HG02642 (cell line): ENCODE measurements around the gene SLC39A11.

ENCODE experiments used
- ATAC-seq: cut with Tn5 transposase; IDR thresholded peaks from one replicate; pipeline ENCODE4 v1.9.1; 2021; ENCODE audit warnings: mild to moderate bottlenecking; ENCODE audit not compliant: unreplicated experiment, poor library complexity

The SLC39A11 gene

DNA sequence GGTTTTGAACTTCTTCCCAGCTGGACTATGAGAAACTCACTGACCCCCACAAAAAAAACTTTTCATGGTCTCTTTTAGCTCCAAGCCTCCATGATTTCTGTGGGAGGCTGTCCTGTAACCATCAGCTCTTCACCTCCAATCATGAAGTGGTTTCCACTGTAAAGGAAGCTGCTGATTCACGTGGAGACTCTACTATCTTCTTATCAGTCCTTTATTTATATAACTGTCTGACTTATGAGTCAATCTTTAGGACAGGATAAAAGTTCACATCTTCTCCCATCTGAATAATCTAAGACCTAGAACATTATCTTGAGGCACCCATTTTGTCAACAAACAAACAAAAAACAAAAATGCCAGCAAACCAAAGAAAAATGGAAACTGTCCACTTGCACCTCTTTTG lies 409.9 kb downstream of the SLC39A11 start:
- ATAC-seq: no peak

DNA sequence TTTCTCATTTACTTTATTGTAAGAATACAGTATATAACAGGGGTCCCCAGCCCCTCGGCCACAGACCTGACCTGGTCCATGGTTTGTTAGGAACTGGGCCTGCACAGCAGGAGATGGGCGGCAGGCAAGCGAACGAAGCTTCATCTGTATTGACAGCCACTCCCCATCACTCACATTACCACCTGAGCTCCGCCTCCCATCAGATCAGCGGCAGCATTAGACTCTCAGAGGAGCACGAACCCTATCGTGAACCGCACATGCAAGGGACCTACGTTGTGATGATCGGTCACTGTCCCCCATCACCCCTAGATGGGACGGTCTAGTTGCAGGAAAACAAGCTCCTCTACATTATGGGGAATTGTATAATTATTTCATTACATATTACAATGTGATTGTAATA lies 410.6 kb downstream of the SLC39A11 start:
- no peak for ATAC-seq

DNA sequence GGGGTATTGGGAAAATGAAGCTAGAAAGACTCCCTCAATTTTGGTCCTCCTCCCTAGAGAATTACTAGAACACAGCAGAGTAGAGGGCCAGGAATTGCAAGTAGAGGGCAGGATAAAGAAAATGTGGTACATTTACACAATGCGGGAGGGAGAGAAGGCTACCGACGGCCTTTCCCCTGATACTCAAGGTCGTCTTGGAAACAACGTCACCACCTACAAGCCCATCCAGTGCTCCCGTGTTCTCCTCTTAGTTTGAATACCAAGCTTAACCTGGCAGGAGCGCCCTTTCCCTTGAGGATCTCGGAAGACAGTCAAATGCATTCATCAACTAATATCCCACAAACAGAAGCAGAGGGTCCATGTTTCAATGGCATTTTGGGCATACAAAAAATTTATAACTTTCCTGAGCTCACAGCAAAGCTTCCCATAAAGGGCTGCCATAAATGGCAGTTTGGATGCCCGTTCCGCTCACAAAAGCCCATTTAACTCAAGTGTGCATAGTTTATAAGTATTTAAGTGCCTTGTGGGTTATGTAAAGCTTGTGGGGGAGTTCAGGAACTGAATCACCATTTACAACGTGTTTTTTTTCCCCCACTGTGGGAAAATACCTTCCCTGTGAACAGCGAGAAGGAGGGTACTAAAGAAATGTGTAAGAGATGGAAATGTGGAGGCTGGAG lies 414.6 kb downstream of the SLC39A11 start:
- ATAC-seq: no peak

DNA sequence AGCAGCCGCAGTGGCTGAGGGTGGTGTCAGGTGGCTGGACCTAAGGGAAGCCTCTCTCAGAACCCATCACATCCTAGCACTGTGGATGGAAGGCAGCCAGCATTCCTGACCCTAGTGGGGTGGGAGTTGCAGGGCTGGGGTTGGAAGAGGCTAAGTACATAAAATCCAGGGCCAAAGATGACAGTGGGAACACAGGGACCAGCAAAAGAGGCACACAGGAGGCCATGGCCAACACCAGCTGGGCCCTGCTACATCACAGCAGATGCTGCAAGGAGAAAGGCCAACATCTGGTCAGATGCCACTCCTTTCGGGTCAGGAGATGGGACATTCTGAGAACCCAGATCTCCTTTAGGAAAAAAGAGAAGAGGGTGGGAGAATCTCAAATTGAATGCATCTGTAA lies 415.4 kb downstream of the SLC39A11 start:
- ATAC-seq: no peak

DNA sequence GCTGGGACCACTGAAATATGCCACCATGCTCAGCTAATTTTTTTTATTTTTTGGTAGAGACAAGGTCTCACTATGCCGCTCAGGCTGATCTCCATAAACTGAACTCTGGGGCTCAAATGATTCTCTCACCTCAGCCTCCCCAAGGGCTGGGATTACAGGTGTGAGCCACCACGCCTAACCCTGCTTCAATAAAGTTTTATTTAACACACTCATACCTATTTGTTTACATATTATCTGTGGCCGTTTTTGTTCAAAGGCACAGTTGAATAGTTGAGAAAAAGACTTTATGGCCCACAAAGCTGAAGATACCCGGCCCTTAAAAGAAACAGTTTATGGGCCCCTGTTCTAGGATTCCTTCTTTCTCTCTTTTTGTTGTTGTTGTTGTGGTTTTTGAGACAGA lies 419.8 kb downstream of the SLC39A11 start:
- no peak for ATAC-seq

DNA sequence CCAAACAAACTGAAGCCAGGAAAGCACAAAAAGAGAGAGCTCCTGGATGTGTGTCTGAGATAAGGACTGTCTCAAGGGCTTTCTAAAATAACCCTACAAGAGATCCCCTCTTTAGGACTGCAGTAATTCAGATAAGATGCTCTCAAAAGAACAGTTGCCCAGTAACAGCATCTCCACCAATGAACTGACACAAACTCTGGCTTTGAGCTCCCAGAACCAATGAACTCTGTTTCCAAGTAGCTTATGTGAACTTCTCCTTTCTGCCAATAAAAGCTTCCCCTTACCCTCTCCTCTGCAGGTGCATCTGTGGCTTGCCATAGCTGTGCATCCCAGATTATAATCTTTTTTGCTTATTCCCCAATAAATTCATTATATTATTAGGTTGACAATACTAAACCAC lies 421.5 kb downstream of the SLC39A11 start:
- no peak for ATAC-seq

DNA sequence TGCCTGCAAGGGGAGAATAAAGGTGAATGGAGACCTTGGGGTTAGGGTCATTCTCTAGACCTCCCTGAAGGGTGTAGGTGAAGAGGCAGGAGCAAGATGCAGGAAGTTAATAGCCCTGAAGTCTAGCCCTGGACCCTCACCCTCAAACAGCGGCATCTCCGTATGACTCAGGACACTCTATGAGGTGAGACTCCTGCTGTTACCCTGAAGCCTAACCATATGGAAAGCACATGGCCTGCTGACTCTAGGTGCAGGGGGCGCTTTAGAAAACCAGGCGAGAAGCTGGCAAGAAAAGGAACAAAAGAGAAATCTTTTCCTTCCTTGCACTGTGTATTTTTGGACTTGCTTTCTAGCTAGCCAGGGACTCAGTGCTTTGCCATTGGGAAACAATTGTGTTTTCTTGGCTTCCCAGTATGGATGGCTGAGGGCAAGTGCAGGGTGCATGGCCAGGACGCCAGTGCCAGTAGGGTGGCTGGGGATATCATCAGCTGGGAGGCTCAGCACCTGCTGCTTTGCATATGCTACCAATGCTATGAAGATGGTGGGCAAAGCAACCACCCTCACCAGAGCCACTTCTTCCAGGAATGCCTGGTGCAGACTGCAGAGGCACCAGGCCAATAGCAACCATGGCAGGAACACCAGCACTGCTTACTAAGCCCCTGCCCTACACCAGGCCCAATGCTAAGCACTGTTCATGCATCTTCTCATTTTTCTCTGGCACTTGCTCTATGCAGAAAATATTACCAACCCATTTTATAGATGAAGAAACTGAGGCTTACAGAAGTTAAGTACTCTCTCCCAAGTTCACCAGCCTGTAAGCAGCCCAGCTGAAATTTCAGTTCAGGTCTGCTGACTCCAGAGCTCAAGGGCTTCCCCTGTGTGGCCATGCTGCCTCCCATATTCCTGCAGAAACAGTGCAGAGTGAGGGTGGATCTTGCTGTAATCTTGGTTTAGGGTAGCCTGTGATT lies 425.1 kb downstream of the SLC39A11 start:
- no peak for ATAC-seq

DNA sequence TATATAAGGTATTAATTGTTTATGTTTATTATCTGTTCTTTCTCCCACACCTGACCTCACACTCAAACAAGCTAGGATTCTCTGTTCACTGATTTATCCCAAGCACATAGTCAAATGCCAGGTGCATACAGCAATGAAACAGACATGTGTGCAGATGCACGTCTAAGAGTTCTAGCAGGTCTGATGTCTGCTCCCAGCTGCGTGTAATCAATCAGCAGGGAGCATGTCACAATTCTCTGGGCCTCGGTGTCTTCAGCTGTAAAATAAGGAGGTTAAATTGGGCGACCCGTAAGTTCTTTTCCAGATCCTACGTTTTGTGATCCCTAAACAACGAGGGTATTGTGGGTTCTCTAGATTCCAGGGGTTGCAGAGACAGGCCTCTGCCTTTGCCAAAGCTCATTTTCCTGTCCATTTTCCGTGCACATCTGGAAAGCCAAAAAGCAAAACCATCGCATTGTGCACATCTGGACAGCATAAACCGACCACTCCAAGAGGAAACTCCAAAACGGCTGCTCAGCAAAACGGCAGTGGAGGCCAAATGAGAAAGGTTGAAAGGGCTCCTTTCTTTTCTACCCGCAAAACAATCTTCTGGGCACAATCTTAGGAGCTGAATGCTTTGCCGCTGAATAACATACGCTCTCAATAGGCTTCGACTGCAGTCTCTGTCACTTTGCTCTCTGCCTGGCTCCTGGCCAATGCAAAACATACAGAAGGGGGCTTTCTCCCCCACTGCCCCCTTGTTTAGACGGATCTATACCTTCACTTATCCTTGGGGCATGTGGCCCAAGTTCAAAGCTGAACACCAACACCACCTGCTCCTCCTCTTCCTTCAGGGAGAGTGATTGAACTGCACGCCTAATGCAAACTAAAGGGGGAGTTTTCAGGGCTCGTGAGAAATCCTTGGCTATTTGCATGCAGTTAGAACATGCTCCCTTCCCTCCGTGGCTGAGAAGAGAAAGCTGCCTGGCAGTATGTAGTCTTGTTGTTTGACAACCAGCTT lies 426.3 kb downstream of the SLC39A11 start:
- ATAC-seq: no peak

DNA sequence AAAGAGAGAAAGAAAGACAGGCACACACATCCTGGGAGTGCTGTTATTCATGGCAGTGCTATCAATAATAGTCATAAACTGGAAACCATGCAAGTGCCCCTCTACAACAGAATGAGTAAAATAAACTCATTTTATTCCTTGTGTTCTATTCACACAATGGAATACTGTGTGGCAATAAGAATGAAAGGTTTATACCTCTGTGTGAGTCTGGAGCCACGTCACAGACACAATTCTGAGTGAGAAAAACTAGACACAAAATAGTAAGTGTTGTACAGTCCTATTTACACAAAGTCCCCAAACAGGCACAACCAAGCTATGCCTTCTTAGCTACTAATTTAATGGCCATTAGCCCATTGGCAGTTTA lies 429.7 kb downstream of the SLC39A11 start:
- ATAC-seq: no peak

DNA sequence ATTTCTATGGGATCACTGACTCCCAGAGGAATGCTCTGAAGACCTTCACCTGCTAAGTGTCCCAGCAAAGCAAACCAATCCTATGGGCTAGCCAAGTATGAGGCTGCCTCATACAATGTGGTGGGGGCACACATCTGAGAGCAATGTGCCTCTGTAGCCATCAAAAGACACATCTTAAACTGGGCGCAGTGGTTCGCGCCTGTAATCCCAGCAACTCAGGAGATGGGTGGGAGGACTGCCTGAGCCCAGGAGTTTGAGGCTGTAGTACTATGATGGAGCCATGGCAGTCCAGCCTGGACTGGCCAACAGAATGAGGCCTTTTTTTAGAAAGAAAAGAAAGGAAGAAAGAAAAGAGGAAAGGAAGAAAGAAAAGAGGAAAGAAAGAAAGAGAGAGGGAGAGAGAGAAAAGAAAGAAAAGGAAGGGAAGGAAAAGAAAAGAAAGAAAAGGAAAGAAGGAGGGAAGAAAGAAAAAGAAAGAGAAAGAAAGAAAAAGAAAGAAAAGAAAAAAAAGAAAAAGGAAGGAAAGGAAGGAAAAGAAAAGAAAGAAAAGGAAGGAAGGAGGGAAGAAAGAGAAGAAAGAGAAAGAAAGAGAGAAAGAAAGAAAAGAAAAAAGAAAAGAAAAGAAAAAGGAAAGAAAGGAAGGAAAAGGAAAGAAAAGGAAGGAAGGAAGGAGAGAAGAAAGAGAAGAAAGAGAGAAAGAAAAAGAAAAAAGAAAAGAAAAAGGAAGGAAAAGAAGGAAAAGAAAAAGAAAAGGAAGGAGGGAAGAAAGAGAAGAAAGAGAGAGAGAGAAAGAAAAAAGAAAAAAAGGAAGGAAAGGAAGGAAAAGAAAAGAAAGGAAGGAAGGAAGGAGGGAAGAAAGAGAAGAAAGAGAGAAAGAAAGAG lies 430.3 kb downstream of the SLC39A11 start:
- no peak for ATAC-seq

DNA sequence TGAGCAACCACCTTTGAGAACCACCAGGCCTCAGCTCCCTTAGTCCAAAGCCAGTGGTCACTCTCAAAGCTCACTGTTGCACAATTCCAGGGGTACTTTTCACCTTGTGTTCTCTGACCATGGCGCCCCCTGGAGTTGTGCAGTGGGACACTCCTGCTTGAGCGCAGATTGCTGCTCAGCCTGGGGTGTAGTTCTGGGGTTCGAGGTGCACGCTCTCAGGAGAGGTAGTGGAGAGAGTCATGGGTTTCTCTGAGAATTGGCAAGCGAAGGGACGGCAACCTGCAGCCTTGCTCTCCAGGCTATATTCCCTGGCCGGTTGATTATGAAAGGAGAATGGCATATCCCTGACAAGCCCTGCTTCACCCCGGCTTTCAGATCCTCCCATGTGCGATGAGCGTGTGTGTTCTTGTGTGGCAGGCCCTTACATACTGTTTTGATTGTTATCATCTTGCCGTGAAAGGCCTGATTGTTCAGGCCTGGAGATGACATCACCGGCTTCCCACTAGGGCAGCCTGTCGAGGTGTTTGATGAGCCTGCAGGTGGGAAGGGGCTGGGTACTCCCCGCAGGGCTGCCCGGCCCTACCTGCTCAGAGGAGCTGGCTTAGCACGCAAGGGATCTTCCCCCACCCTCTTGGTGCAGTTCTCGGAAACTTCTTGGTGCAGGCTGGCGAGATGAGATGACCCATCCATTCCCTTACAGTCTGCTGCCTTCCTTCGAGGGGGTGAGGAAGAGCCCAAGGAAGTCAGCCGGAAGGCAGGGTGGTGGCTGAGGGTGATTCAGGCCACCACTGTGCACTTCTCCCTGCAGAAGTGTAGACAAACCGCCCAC lies 431.2 kb downstream of the SLC39A11 start:
- ATAC-seq: no peak

DNA sequence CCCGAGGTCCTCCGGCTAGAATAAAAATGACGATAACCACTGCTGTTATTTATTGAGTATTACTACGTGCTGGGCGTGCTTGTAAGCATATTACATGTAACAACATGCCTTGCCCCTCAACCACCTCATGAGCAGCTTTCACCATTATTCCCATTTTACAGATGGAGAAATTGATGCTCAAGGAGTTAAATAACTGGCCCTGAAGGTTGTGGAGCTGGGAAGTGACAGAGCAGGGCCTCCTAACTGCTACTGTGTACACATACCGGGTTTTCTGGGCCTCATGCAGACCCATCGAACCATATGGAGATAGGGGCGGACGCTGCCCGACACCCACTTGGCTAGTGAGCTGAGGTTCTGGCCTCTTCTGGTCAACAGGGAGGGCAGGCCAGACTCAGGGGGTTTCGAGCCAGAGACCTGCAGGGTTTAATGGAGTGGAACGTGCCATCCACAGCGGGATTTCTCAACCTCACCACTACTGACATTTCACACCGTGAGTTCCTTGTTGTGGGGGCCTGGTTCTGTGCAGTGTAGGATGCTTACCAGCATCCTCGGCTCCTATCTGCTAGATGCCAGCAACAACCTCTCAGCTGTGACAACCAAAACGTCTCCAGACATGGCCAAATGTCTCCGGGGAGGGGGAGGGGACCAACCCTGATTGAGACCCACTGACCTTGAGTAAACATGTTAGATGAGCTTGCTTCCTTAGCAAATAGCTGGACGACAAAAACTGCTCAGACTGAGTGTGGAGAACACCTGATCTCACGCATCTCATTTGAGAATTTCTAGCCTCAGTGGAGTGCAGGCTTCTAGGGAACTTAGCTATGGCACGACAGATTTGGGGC lies 432.0 kb downstream of the SLC39A11 start:
- ATAC-seq: no peak

DNA sequence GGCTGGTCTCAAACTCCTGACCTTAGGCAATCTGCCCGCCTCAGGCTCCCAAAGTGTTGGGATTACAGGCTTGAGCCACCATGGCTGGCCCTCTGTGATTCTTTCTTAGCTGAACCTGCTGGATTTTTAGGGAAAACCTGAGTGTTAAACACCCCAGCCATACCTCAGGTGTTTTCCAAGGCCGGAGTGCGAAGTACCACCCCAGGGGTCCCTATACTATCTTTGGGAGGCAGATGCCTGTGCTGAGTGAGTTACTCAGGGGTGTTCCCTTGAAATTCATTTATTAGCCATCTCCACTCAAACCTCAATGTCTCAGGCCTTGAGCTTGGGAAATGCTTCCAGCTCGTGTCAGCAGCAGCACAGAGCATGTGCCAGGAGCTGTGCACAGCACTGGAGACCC lies 432.7 kb downstream of the SLC39A11 start:
- no peak for ATAC-seq

DNA sequence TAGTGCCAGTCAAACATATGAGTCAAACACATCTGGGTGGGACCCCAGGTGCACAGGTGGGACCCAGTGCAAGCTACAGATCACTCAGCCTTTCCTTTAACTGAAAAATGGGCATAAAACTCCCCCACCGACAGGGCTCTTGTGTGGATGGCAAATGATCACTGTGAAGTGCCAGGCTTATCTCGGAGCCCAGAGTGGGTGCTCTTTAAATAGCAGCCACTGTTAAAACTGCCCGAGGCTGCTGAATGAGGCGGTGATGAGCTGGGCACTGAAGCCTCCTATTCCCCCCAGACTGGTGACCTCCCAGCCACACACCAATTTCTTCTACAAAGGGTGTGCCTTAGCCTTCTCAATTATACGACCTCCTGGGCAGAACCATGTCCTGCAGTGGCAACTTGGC lies 433.8 kb downstream of the SLC39A11 start:
- ATAC-seq: no peak

DNA sequence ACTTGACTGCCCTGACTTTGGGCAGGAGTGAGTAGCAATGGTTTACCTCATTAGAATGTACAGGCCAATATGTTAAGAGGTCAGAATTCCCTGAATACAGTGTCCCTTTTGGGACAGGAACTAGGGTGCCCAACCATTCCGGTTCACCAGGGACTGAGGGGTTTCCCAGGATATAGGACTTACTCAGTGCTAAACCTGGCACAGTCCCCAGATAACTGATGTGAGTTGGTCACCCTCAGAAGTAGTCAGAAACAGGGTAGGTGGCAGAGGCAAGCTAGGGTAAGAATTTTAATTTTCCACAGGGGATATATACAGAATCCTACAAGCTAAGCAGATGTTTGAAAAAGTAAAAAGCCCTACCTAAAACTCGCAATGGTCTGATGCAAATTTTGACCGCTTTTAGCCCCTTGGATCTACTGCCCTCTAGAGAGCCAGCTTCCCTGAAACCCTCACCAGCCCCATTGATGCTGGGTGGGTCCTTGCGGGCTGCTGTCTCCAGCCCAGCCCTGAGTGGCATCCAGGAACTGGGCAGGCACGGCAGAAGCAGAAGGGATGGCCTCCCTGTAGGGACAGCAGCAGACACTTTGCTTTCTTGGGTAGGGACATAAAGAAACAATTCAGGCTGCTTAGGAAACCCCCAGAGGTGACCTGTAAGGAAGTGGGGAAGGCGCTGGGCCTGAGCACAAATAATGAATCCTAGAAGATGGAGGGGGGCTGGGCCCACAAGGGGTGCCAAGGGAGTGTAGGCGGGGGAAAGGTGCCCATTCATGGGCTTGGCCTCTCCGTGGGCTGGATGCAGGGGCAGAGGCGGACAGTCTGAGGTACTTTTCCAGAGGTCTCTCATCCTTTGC lies 434.8 kb downstream of the SLC39A11 start:
- no peak for ATAC-seq

DNA sequence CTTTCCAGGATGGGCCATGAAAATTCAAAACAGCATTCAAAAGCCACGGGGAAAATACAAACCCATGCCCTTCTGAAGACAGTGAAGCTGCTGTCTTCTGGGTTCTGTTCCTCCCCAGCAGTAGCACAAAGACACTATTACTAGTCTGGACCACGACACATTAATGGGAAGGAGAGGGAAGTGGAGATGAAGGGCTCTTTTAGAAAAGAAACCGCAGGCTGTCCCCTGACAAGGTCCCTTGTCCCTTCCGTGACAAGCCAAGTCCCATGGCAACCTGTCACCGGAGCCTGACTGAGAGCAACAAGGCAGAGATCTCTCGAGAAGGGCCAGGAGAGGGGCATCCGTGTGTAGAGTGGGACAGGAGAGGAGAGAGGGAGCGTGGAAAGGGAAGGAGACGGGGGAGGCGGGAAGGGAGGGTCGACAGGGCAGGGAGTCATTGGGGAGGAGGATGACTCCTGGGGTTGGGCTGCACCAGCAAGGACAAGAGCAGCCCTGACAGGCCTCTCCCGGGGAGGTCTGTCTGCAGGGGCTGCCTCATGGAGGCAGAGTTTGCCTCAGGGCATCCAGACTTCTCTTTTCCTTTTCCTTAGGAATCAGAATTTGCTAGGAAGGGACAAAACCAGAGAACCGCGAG lies 436.2 kb downstream of the SLC39A11 start:
- no peak for ATAC-seq

DNA sequence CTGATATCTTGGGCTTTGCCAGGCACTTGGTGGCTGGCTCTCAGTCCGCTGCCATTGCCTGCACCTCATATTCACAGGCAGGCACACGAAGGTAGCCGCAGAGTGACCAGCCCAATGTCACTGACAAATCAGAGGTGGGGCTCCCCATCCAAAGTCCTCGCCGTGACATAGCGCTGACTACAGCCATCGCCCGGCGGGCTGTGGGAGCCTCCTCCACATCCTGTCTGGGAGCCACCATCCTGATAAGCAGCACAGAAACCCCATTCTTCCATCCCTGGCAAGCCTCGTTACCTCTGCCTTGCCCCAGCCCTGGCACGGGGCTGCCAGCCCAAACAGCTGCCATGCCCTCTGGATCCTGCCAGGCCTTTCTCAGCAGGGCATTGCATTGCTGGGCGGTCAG lies 437.8 kb downstream of the SLC39A11 start:
- no peak for ATAC-seq
